NCI-H524 (cell line): ENCODE data around the gene FMOD.
"Not testable (repeated sequence)": the region's sequence is repeated elsewhere in the genome, so short reads cannot be mapped to it uniquely, and the experiment has no call there.

Experiments used
- DNase-seq, 2 experiments: peaks; one replicate each; lab custom pipeline; 2025; lab: John Stamatoyannopoulos, UW

FMOD gene

DNA sequence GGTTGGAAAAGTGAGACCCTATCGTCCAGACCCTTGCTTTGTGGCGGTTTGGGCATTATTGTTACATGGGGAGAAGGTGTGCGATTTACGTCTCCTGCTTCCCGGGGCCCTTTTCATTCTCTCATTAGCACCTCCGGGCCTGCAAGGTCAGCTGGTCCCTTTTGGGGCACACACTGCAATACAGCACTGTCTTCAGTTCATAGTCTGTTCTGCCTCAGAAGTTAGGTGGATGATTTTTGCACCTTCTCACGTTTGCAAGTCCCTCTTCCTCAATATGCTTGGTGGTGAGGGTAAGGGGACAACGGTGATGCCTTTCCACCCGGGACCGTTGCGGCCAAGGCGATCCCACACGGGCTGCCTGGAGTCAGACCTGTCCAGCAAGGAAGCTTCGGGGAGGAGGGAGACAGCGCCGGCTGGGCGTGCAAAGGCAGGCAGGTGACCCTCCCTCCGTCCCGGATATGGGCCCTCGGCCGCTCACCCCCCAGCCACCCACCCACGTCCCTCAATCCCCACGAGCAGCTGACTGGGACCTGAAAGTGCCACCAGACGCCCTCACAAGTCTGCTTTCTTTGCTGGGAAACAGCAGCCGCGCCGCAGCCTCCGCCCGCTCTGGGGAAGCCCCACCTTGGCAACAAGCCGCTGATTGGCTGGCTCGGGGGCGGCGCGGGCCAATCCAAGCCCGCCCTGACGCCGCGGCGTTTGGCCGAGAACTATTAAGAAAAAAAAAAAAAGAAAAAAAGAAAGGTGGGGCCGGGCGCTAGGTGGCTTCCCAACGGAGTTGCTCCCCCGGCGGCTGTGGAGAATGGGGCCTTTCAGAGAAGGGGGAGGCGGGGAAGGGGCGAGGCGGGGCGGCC, 23.9 kb downstream of the FMOD start:
- peak; percentile 95 to 96 for DNase-seq

GRCh38 chr1:203325418-203326091, 25.4 kb downstream of the FMOD start:
- DNase-seq = peak; percentile 93 to 97

DNA sequence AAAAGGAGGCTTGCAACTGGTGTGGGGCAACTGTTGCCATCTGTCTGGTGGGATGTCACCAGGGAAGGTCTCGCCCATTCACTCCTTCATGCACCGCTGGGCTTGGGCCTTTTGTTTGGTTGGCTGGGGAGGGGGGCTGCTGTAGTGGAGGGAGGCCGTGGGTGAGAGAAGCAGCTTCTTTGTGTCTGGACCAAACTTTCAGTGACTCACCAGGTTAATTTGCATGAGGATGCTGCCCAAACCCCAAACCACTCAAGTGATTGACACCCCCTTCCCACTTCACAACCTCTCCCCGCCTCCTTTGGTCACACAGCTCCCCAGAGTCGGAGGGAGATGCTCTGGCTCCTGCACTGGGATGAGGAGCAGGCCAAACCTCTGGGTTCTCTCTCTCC, 25.9 kb downstream of the FMOD start:
- DNase-seq = peak; percentile 48 to 55

DNA sequence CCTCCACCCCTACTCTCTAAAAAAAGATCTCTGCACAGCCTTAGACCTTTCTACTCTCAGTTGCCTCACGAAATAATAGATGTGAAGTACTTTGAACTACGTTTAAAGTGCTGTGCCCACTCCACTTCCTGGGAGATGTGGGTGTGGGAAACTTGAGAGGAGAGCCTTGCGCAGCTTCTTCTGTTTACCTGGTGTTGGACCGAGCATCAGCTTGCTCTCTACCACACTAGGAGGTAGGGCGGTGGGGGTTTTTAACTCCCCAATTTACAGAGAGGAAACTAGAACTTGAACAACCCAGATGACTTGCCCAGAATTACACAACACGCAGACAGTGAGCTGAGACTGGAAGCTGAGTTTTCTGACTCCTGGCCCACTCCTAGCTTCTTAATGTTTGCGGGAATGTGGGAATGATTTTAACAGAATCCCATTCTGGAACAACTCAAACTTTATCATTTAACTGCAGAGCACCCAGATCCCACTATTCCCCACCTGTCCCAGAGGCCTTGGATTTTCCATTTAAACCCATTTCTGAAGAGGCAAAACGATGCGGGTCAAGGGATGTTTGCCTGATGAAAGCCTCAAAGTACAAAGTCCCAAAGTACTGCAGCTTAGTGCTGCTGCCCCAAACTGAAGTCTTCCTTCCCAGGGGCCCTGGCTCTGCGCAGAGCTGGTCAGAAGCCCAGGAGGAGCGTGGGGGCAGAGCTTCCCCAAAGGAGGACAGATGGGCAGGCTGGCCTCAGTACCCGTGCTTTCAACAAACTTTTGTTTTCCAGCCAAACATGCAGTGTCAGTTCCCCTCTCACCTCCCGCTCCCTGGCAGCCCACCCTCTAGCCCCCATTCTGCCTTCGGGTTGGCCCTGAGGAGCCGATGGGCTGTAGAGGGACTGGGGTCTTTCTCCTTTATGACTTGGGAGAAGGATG, 26.6 kb downstream of the FMOD start:
- DNase-seq = no peak

GRCh38 chr1:203323587-203323986, 27.3 kb downstream of the FMOD start:
- DNase-seq = no peak

- DNase-seq = peak; percentile 50 to 72
These were observed 28.3 kb downstream of the FMOD start for GRCh38 chr1:203322500-203323179.

DNA sequence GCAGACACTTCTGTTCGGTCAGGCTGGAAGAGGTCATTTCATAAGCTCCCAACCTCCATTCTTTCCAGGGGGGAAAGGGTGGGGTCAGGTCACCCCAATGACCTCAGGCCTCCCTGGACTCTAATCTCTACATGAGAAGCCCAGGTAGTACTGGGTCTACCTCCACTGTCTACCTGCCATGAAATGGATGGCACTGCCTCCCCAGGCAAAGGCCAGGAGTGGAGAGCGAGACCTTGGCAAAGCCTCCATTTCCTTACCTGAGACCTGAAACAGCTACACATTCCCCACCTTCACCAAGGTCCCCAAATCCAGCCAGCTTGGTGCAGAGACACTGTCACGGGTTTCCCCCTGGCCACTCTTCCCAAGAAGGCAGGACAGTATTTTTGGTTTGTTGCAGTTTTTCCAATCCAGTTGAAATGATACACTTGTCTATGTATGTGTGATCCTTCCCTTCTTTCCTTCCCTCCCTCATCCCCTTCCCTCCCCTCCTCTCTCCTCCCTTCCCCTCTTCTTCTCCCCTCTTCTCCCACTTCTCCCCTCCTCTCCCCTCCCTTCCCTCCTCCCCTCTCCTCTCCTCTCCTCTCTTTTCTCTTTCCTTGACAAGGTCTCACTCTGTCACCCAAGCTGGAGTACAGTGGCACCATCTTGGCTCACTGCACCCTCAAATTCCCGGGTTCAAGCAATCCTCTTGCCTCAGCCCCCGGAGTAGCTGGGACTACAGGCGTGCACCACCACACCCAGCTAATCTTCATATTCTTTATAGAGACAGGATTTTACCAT, 29.5 kb downstream of the FMOD start:
- DNase-seq = no peak

- DNase-seq = peak; percentile 61 to 88
These were observed 30.2 kb downstream of the FMOD start for GRCh38 chr1:203320591-203321272.

- DNase-seq = no peak
These were observed 32.7 kb downstream of the FMOD start for GRCh38 chr1:203318229-203318517.

DNA sequence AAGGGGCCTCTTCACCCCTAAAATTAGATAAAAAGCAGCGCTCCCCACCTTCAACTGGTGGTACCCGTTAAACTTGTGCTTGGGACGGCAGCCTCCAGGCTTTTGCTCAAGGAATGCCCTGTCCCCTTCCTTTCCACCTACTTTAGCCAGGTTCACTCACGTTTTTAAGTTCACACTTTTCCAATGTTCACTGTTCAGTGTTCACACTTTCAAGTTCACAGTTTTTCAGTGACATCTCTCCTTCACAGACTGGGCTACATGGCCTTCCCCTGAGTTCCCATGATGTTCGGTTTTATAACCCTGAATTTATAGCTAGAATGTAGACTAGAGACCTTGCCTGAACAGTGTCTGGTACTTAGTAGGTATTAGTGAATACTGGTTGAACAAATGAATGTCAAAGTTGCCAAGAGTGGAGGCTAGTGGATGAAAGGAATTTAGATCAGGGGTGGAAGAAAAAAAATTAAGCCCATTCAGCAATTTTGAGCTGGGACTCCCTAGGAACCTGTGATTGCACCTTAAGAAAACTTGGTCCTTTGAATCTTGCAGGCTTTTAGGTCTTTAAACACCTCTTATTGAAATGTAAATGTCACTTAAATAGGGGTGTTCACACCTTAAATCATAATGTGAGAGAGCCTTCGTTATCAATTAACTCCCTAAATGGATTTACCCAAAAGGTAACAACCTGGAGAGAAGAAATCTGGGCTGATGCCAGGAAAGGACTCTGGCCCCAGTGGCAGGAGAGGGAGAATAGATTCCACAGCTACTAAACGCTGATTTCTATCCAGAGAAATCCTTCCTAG, 33.3 kb downstream of the FMOD start:
- DNase-seq = no peak

- DNase-seq = no peak
These were observed 34.3 kb downstream of the FMOD start for GRCh38 chr1:203316626-203317093.

- DNase-seq = not testable (repeated sequence)
These were observed 36.7 kb downstream of the FMOD start for GRCh38 chr1:203314025-203314759.

DNA sequence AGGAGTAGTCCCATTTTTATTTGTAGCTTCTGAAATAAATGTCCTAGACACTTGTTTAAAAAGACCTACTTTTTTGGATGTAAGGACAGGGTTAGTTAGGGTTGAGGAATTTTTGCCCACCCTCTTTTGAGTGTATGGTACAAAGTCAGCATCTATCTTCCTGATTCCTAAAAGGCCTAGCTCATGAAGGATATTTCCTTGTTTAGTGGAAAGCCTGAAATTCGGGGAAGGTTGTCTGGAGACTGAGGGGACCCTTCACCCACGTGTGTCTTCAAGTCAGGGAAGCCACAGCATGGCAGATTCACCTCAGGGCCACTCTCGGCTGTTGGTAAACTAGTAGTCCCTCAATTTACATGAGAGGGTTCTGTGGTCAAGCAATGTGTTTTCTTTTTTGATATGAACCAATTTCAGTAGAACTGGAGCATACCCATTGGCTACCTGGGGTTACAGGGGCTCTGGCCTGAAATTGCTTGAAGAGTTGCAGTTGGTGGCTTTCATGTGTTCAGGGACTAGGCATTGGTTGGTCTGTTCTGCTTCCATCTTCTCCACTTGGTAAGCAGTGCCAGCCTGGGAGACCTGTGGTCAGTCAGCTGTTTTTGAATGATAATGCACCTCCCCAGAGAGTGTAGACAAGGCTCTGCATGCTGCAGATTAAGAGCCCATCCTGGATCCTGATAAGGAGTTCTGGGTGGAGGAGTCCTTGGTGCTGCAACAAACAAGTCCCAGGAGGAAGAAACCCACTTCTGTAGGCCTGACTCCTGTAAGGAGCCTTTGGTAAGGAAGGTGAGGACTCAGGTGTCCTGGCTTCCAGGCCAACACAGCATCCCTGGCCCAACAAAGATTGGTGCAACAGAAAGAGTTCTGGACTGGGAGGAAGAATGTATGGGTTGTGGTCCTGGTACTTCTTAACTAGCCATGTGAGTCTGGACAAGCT, 39.3 kb downstream of the FMOD start:
- DNase-seq = no peak

DNA sequence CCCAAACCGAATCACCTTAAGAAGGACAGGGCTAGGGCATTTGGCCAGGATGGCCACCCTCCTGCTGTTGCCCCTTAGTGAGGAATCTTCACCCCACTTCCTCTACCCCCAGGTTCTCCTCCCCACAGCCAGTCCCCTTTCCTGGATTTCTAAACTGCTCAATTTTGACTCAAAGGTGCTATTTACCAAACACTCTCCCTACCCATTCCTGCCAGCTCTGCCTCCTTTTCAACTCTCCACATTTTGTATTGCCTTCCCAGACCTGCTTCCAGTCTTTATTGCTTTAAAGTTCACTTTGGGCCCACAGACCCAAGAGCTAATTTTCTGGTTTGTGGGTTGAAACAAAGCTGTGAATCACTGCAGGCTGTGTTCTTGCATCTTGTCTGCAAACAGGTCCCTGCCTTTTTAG, 42.0 kb downstream of the FMOD start:
- no peak for DNase-seq

- DNase-seq = peak in 1 of 2 experiments; percentile 38
These were observed 42.5 kb downstream of the FMOD start for GRCh38 chr1:203308328-203308922.

DNA sequence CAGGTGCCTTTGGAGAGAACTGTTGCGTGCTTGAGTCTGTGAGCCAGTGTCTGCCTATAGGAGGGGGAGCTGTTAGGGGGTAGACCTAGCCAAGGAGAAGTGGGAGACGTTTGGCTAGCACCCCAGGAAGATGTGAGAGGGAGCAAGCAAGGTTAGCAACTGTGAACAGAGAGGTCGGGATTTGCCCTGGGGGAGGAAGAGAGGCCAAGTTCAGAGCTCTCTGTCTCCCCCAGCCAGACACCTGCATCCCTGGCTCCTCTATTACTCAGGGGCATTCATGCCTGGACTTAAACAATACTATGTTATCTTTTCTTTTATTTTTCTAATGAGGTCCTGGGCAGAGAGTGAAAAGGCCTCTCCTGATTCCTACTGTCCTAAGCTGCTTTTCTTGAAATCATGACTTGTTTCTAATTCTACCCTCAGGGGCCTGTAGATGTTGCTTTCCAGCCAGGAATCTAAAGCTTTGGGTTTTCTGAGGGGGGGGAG, 43.2 kb downstream of the FMOD start:
- DNase-seq = no peak

GRCh38 chr1:203306965-203307541, 43.9 kb downstream of the FMOD start:
- no peak for DNase-seq
